ENCODE data around the gene RPL6.
"Not testable (repeated sequence)": the region's sequence is repeated elsewhere in the genome, so short reads cannot be mapped to it uniquely, and the experiment has no call there.

Gene RPL6

DNA sequence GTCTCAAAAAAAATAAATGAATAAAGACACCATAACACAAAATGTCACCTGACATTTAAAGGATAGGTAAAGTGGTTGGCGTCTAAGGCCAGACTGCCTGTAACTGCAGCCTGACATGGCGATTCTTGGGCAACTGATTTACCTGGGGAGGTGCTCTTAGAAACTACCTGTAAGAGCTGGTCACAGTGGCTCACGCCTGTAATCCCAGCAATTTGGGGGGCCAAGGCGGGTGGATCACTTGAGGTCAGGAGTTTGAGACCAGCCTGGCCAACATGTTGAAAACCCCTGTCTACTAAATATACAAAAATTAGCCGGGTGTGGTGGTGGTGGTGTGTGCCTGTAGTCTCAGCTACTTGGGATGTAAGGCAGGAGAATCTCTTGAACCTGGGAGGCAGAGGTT, 8.4 kb downstream of the RPL6 start:
- TF ChIP-seq, protein P1, sequence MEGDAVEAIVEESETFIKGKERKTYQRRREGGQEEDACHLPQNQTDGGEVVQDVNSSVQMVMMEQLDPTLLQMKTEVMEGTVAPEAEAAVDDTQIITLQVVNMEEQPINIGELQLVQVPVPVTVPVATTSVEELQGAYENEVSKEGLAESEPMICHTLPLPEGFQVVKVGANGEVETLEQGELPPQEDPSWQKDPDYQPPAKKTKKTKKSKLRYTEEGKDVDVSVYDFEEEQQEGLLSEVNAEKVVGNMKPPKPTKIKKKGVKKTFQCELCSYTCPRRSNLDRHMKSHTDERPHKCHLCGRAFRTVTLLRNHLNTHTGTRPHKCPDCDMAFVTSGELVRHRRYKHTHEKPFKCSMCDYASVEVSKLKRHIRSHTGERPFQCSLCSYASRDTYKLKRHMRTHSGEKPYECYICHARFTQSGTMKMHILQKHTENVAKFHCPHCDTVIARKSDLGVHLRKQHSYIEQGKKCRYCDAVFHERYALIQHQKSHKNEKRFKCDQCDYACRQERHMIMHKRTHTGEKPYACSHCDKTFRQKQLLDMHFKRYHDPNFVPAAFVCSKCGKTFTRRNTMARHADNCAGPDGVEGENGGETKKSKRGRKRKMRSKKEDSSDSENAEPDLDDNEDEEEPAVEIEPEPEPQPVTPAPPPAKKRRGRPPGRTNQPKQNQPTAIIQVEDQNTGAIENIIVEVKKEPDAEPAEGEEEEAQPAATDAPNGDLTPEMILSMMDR (IDR thresholded peaks at IDR 0.05; ENCODE audit: unreplicated experiment in 3 of 3), result no peak
- Mint-ChIP-seq H3K27me3 (ENCODE audit: low read depth) (peaks cover 6% of the 10 kb centered on the region), H3K9me3 (no peaks in the 10 kb centered on the region), H3K27ac (no peak overlapping the region), H3K4me1 (no peaks in the 10 kb centered on the region), H3K36me3 (ENCODE audit: low read depth) (peaks cover 19% of the 10 kb centered on the region), H3K4me3 (no peak overlapping the region)

DNA sequence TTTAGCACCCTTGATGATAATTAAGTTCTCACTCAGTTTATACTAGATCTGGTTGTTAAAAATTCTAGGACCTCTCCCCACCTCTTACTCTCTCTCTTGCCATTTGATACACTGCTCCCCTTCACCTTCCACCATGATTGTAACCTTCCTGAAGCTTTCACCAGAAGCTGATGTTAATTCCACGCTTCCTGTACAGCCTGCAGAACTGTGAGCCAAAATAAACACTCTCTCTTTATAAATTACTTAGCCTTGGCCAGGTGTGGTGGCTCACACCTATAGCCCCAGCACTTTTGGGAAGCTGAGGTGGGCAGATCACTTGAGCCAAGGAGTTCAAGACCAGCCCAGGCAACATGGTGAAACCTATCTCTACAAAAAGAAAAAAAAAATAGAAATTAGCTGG, 16.1 kb downstream of the RPL6 start:
- Mint-ChIP-seq H3K36me3 (ENCODE audit: low read depth) (no peaks in the 10 kb centered on the region), H3K27ac (no peak overlapping the region), H3K27me3 (ENCODE audit: low read depth) (peaks cover 4% of the 10 kb centered on the region), H3K4me1 (no peaks in the 10 kb centered on the region), H3K4me3 (no peak overlapping the region), H3K9me3 (peaks cover 6% of the 10 kb centered on the region)
- TF ChIP-seq, protein P1 (IDR thresholded peaks at IDR 0.05; ENCODE audit: unreplicated experiment in 3 of 3), result no peak

DNA sequence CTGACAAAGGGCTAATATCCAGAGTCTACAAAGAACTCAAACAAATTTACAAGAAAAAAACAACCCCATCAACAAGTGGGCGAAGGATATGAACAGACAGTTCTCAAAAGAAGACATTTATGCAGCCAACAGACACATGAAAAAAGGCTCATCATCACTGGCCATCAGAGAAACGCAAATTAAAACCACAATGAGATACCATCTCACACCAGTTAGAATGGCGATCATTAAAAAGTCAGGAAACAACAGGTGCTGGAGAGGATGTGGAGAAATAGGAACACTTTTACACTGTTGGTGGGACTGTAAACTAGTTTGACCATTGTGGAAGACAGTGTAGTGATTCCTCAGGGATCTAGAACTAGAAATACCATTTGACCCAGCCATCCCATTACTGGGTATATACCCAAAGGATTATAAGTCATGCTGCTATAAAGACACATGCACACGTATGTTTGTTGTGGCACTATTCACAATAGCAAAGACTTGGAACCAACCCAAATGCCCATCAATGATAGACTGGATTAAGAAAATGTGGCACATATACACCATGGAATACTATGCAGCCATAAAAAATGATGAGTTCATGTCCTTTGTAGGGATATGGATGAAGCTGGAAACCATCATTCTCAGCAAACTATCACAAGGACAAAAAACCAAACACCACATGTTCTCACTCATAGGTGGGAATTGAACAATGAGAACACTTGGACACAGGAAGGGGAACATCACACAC, 19.3 kb downstream of the RPL6 start:
- H3K36me3 Mint-ChIP-seq (ENCODE audit: low read depth); H3K27ac Mint-ChIP-seq; H3K27me3 Mint-ChIP-seq (ENCODE audit: low read depth); H3K9me3 Mint-ChIP-seq; H3K4me3 Mint-ChIP-seq: not testable (repeated sequence)
- H3K4me1 Mint-ChIP-seq, result peaks cover 14% of the 10 kb centered on the region

DNA sequence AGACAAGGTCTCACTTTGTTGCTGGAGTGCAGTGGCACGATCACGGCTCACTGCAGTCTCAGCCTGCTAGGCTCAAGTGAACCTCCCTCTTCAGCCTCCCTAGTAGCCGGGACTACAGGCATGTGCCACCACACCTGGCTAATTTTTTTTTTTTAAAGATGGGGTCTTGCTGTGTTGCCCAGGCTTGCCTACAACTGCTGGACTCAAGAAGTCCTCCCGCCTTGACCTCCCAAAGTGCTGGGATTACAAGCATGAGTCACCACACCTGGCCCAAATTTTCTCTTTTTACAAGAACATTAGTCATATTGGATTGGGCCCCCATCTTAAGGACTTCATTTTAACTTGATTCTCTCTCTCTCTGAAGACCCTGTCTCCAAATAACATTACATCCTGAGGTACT, 20.2 kb downstream of the RPL6 start:
- no peak overlapping the region for H3K27ac Mint-ChIP-seq
- peaks cover 7% of the 10 kb centered on the region for H3K27me3 Mint-ChIP-seq (ENCODE audit: low read depth)
- peaks cover 14% of the 10 kb centered on the region for H3K4me1 Mint-ChIP-seq
- no peaks in the 10 kb centered on the region for H3K9me3 Mint-ChIP-seq
- no peaks in the 10 kb centered on the region for H3K36me3 Mint-ChIP-seq (ENCODE audit: low read depth)
- peak overlapping the region in 1 of 3 experiments; percentile 26 for H3K4me3 Mint-ChIP-seq
- TF ChIP-seq, protein P1 (IDR thresholded peaks at IDR 0.05; ENCODE audit: unreplicated experiment in 3 of 3), result no peak

DNA sequence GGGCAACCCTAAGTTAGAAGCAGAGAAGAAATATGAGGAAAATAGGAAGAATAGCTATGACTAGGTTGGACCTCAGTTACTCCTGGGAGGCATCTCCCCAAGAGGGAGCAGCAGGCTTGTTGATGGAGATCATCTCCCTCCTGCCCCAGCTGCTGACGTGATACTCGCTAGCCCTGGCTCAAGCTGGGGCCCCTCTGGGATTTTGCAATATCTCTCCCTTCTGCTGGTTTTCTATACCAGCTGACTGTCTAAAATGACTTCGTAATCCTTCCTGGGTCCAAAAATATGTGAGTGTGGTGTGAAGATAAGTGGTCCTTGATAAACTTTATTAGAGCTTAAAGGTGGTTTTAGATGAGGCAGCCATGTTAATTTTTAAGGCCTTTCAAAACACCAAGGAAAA, 22.7 kb downstream of the RPL6 start:
- Mint-ChIP-seq H3K27ac (peak overlapping the region in 2 of 3 experiments; percentile 66 to 84), H3K4me1 (peaks cover 14% of the 10 kb centered on the region), H3K27me3 (ENCODE audit: low read depth) (peaks cover 7% of the 10 kb centered on the region), H3K9me3 (no peaks in the 10 kb centered on the region), H3K36me3 (ENCODE audit: low read depth) (no peaks in the 10 kb centered on the region), H3K4me3 (no peak overlapping the region)
- TF ChIP-seq, protein P1 (IDR thresholded peaks at IDR 0.05; ENCODE audit: unreplicated experiment in 3 of 3), result no peak

DNA sequence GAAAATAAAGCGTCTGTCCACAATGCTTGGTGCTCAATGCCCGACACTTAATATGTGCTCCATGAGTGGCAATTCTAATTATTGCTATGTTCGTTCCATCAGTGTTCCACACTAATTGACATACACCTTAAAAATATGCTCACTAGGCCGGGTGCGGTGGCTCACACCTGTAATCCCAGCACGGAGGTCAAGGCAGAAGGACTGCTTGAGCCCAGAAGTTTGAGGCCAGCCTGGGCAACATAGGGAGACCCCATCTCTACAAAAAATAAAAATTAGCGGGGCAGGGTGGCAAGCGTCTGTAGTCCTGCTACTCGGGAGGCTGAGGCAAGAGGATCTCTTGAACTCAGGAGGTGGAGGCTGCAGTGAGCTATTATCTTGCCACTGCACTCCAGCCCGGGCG, 26.5 kb downstream of the RPL6 start:
- Mint-ChIP-seq H3K36me3 (ENCODE audit: low read depth) (peaks cover 7% of the 10 kb centered on the region), H3K4me1 (peaks cover 37% of the 10 kb centered on the region), H3K4me3 (peak overlapping the region; percentile 86 to 96 (median 93)), H3K9me3 (no peaks in the 10 kb centered on the region), H3K27ac (peak overlapping the region; percentile 87 to 92 (median 91)), H3K27me3 (ENCODE audit: low read depth) (peaks cover 3% of the 10 kb centered on the region)
- TF ChIP-seq, protein P1 (IDR thresholded peaks at IDR 0.05; ENCODE audit: unreplicated experiment in 3 of 3), result no peak

Measured in nephron (organoid).